ENCODE data around the gene DCC. TPM values are rescaled to one million over a fixed set of nuclear protein-coding genes. Genes with fewer than 3 reads are reported as not detected.

The DCC gene
- total RNA-seq, 1 experiment from 2014 or later, result not detected

- POLR2A ChIA-PET, result no interaction called here
- CTCF ChIA-PET, result no interaction called here
These were observed 86.0 kb downstream of the DCC start for GRCh38 chr18:52426041-52426440.

GRCh38 chr18:52426462-52426861 is 86.5 kb downstream of the DCC start:
- no TSS peak for BruUV-seq (replicated peaks)
- POLR2A ChIA-PET, result no interaction called here
- H3K79me2 ChIP-seq (ENCODE audit: insufficient read depth, low read length), result no peaks in the 10 kb centered on the region
- no peak overlapping the region for H3K4me2 ChIP-seq (ENCODE audit: low read length)
- CTCF ChIA-PET, result no interaction called here
- H3K9me3 ChIP-seq (ENCODE audit: control insufficient read depth in 1 of 2, insufficient read depth in 1 of 2, low read depth in 1 of 2, low read length in 2 of 2), result peaks cover 12 to 13% of the 10 kb centered on the region in 2 experiments; a peak in 2 of 4 replicates
- H3K9me2 ChIP-seq (ENCODE audit: insufficient read depth), result no peaks in the 10 kb centered on the region
- no peaks in the 10 kb centered on the region for H3K27me3 ChIP-seq (ENCODE audit: insufficient read depth, low read length)
- no peaks in the 10 kb centered on the region for H3K4me1 ChIP-seq (ENCODE audit: control insufficient read depth in 1 of 2, insufficient read depth in 2 of 2, low read length in 2 of 2)
- RAD21 ChIA-PET (ENCODE audit: low non-redundant PET in 1 of 2, low total read pairs in 2 of 2, uncharacterized antibody in 2 of 2, unreplicated experiment in 2 of 2), result no interaction called here
- intact Hi-C loops (cut with micrococcal nuclease), result no loop called here
- H3K9ac ChIP-seq (ENCODE audit: low read length), result no peak overlapping the region
- TF ChIP-seq YY1 (IDR thresholded peaks at IDR 0.05; ENCODE audit: extremely low read depth, insufficient replicate concordance, low read depth, low read length), result no peak
- TF ChIP-seq ZBTB33 (IDR thresholded peaks at IDR 0.05; ENCODE audit: extremely low read depth, insufficient replicate concordance, low read length), result no peak
- TF ChIP-seq ELF1 (IDR thresholded peaks at IDR 0.05; ENCODE audit: borderline replicate concordance, low read depth), result no peak
- TF ChIP-seq POLR2AphosphoS5 (IDR thresholded peaks at IDR 0.05; ENCODE audit: low read depth, low read length), result no peak
- DNase-seq (ENCODE audit: low read depth, low spot score), result no peak
- H2AFZ ChIP-seq (ENCODE audit: low read depth, low read length, poor library complexity, severe bottlenecking), result no peak overlapping the region
- H3K4me3 ChIP-seq (replicated peaks in 1 of 2; ENCODE audit: low read depth in 1 of 2, low read length in 2 of 2), result no peak overlapping the region
- H4K20me1 ChIP-seq (ENCODE audit: insufficient read depth), result no peaks in the 10 kb centered on the region
- no peaks in the 10 kb centered on the region for H3K36me3 ChIP-seq (ENCODE audit: control insufficient read depth in 1 of 2, insufficient read depth in 2 of 2, low read length in 2 of 2)
- H3K27ac ChIP-seq (ENCODE audit: low read depth, low read length), result no peak overlapping the region
- ATAC-seq, result no peak

More at GRCh38 chr18:52426041-52426440, 86.0 kb downstream of the DCC start:
- H3K36me3 ChIP-seq (ENCODE audit: control insufficient read depth in 1 of 2, insufficient read depth in 2 of 2, low read length in 2 of 2), result no peaks in the 10 kb centered on the region
- H3K9me3 ChIP-seq (ENCODE audit: control insufficient read depth in 1 of 2, insufficient read depth in 1 of 2, low read depth in 1 of 2, low read length in 2 of 2), result peaks cover 13 to 16% of the 10 kb centered on the region in 2 experiments; a peak in 2 of 4 replicates
- H2AFZ ChIP-seq (ENCODE audit: low read depth, low read length, poor library complexity, severe bottlenecking), result no peak overlapping the region
- no peaks in the 10 kb centered on the region for H3K79me2 ChIP-seq (ENCODE audit: insufficient read depth, low read length)
- ATAC-seq, result no peak
- H3K4me2 ChIP-seq (ENCODE audit: low read length), result no peak overlapping the region
- BruUV-seq (replicated peaks), result no TSS peak
- intact Hi-C loops (cut with micrococcal nuclease), result no loop called here
- no peak for DNase-seq (ENCODE audit: low read depth, low spot score)
- no peaks in the 10 kb centered on the region for H3K4me1 ChIP-seq (ENCODE audit: control insufficient read depth in 1 of 2, insufficient read depth in 2 of 2, low read length in 2 of 2)
- no peaks in the 10 kb centered on the region for H4K20me1 ChIP-seq (ENCODE audit: insufficient read depth)
- RAD21 ChIA-PET (ENCODE audit: low non-redundant PET in 1 of 2, low total read pairs in 2 of 2, uncharacterized antibody in 2 of 2, unreplicated experiment in 2 of 2), result no interaction called here
- no peak overlapping the region for H3K27ac ChIP-seq (ENCODE audit: low read depth, low read length)
- no peaks in the 10 kb centered on the region for H3K9me2 ChIP-seq (ENCODE audit: insufficient read depth)
- no peak overlapping the region for H3K9ac ChIP-seq (ENCODE audit: low read length)
- TF ChIP-seq POLR2A (IDR thresholded peaks at IDR 0.05; ENCODE audit: borderline replicate concordance, extremely low read depth, insufficient read depth, insufficient read length) (no peak), ELF1 (IDR thresholded peaks at IDR 0.05; ENCODE audit: borderline replicate concordance, low read depth) (no peak), ZBTB33 (IDR thresholded peaks at IDR 0.05; ENCODE audit: extremely low read depth, insufficient replicate concordance, low read length) (no peak), TCF7L2 (IDR thresholded peaks at IDR 0.05; ENCODE audit: borderline replicate concordance, extremely low read depth, insufficient read depth, insufficient read length) (no peak), SRF (IDR thresholded peaks at IDR 0.05; ENCODE audit: low read depth) (no peak), RAD21 (IDR thresholded peaks at IDR 0.05; ENCODE audit: low read depth) (no peak)
- H3K27me3 ChIP-seq (ENCODE audit: insufficient read depth, low read length), result no peaks in the 10 kb centered on the region
- no peak overlapping the region for H3K4me3 ChIP-seq (replicated peaks in 1 of 2; ENCODE audit: low read depth in 1 of 2, low read length in 2 of 2)

Data from HCT116 (cell line).